ENCODE data around the gene SMIM15.

Gene SMIM15

DNA sequence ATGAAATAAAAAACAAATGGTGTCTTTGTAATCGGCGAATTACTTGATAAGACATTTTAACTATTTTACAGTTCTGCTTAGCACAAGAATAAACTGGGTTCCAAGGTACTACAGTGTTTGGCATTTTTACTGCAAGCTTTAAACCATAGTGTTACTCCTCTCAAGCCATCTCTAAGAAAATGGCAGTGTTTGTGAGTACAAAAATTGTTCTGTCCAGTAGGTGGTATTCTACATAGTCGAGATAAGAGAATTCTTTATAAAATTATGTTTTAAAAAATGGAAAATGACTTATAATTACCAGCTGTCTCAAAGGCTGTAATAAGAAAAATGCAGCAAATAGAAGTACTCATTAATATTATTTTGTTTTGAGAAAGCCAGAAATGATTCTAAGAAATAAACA is 3.2 kb downstream of the SMIM15 start:
- no peak for DNase-seq

GRCh38 chr5:61151893-61152292 is 10.4 kb downstream of the SMIM15 start:
- no peak for DNase-seq

GRCh38 chr5:61148515-61148914 is 13.8 kb downstream of the SMIM15 start:
- DNase-seq = no peak

DNA sequence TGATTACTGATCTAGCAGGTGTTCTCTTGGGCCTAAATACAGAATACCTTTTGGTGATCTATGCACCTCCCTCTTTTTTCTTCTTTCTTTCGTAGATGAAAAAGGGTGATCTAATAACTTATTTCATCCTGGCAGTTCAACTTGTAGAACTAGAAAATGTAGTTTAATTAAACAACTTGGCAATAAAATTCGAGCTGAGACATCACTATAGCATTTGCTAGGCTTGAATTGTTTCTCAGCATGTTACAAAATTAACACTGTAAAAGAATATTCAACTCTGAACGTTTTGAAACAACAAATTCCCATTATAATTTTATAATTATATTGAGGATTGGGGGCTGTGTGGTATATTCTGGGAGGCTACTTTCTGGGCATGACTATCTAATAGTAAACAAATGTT is 19.5 kb downstream of the SMIM15 start:
- no peak for DNase-seq

- DNase-seq = no peak
These were observed 19.9 kb downstream of the SMIM15 start for GRCh38 chr5:61142391-61142790.

DNA sequence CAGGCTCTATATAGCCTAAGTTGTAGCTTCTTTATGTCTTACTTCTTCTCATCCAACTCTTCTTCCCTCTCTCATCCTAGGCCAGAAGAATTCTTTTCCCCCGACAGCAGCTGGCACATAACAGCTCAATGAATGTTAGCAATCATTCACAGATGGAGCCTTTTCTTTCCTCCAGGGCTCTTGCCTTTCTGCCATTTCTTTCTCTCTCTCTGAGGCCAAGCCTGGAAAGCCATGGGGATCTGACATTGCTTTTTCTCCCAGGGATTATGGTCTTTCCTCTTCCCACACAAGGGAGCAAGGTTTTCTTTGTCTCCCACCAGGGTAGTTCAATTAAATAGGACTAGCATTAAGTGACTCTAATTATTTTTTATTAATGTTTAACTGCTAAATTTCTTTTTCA is 20.5 kb downstream of the SMIM15 start:
- DNase-seq = no peak

GRCh38 chr5:61139931-61140330 is 22.3 kb downstream of the SMIM15 start:
- DNase-seq = no peak

DNA sequence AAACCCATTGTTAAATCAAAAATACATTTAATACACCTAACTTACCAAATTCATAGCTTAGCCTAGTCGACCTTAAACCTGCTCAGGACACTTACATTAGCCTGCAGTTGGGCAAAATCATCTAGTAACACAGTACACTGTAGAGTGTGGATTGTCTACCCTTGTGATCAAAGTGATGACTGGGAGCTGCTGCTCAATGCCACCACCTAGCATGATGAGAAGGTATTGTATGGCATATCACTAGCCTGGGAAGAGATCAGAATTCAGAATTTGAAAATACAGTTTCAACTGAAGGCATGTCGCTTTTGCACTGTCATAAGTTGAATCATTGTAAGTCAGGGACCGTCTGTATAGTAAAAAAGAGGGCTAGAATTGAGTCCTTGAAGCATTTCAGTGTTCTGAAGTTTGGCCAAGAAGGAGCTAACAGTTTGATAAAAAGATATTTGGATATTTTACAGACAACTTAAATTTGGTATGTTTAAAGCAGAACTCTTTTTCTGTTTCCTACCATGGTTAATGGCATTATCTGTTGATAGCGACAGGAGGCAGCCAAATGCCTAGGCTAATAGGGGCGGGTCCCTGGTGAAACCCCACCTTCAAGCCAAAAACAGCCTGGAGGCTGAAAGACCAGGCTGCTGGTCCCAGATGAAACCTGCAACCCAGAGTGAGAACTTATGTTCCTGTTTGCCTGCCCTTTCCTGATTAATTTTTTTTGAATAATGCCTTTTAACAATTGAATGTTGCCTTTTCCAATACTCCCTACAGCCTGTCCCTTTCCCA is 23.0 kb downstream of the SMIM15 start:
- no peak for DNase-seq

GRCh38 chr5:61137835-61138234 is 24.4 kb downstream of the SMIM15 start:
- no peak for DNase-seq

DNA sequence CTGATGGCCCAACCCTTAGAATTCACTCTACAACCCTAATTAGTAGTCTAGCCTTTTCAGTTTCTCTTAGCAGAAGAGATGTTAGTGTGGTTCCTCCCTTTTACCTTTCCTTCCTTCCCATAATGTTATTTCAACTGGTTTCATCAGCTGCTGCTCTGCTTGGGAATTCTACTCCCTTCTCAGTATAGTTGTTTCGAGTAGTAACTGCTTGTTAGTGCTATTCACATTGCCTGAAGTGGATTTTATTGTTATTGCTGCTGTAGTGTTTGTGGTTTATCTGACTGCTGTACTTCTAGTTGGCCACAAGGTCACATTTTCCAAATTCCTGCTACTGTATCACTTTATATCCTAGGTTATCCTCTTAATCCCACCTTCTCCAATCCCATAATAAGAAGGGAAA is 29.7 kb downstream of the SMIM15 start:
- no peak for DNase-seq

DNA sequence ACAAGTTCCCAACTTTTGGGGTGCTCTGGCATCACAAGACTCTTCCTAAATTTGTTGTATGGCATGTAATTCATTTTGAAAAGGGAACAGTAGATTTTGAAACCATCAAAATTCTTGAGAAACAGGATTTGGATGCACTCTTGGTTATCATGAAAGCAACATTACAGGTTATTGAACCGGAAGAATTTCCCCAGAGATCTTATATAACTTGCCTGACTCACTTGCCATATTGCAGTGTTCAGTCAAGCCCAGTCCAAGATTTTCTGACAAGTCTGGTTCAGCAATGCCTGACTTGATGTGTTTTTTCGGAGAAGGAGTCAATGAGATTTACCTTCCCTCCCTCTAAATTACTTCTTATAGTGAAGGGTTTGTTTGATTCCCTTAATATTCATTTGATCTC is 32.0 kb downstream of the SMIM15 start:
- no peak for DNase-seq

DNA sequence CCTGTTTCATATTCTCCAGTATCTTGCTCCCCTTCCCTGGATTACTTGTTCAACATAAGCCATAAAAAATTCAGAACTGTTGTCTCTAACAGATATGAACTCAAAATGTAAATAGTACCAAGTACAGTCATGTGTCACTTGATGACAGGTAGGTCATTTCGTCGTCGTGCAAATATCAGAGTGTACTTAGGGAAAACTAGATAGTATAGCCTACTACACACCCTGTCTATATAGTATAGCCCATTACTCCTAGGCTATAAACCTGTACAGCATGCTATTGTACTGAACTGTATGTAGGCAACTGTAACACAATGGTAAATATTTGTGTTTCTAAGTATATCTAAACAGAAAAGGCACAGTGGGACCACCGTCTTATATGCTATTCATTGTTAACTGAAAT is 39.1 kb downstream of the SMIM15 start:
- no peak for DNase-seq

DNA sequence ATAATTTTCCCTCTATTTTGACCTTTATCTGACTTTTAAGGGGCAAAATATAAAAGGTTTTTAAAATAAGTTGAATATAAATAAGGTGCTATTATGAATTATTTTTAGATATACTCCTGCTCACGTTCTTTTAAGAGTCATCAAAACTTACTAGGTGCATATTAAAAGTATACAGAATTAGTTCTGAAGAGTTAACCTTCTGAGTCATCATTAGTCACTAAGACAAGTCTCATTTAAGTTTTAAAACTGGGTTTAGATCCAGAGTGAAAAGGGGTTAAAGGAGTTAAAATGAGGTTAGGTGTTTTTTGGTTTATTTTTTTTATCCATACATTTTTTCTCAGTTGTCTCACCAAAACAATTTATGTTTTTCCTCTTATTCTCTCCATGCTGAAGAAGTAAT is 41.7 kb downstream of the SMIM15 start:
- DNase-seq = no peak

DNA sequence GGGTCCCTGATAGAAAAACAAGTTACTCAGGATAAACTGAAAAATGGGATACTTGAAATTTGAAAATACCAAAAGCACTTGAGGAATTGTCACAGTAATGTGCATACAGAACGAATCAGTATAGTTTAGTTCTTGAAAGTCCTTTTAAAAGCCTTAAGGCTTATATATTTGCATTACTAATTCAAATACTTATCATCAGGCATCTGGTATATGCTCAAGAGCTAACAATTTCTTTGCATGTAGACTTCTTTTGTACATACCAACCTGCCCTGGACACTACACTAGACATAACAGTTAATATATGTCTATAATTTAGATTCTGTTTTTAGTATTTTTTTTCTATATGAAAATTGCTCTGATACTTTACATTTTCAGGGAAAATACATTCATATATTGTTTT is 43.2 kb downstream of the SMIM15 start:
- no peak for DNase-seq

- DNase-seq = no peak
These were observed 46.3 kb downstream of the SMIM15 start for GRCh38 chr5:61115968-61116367.

GRCh38 chr5:61114441-61114840 is 47.8 kb downstream of the SMIM15 start:
- DNase-seq = no peak

Data from CD4-positive, alpha-beta T cell treated with Interferon gamma for 1 hour (primary cell).